Neutrophil (primary cell): Measurements from ENCODE around the gene LRRC37A.
"Not testable (repeated sequence)": the region's sequence is repeated elsewhere in the genome, so short reads cannot be mapped to it uniquely, and the experiment has no call there.

Source experiments
- H3K27ac ChIP-seq: fragments of 200-600 bp; sonication (generic); 2 replicates; pipeline ENCODE4 v1.5.1; 2016; ENCODE audit warnings: mild to moderate bottlenecking, moderate library complexity
- H3K27me3 ChIP-seq: fragments of 200-600 bp; sonication (generic); 2 replicates; pipeline ENCODE4 v1.6.0; 2016; ENCODE audit warnings: mild to moderate bottlenecking
- H3K36me3 ChIP-seq: fragments of 200-600 bp; sonication (generic); 2 replicates; pipeline ENCODE4 v1.5.1; 2017
- H3K4me1 ChIP-seq, 2 experiments: fragments of 200-600 bp in 1 of 2; sonication (generic) in 1 of 2; 1 replicate in 1 of 2; 2 replicates in 1 of 2; pipeline versions ENCODE4 v1.5.1 to v1.6.1; 2013 to 2016; ENCODE audit warnings: low read depth in 1 of 2, low read length in 1 of 2, mild to moderate bottlenecking in 1 of 2, moderate library complexity in 1 of 2; ENCODE audit not compliant: control insufficient read depth in 1 of 2, insufficient read depth in 1 of 2
- H3K4me3 ChIP-seq, 2 experiments: fragments of 200-600 bp in 1 of 2; sonication (generic) in 1 of 2; 1 replicate in 1 of 2; 2 replicates in 1 of 2; pipeline ENCODE4 v1.5.1; 2013 to 2016; ENCODE audit warnings: low read depth in 1 of 2, low read length in 1 of 2, mild to moderate bottlenecking in 1 of 2, moderate library complexity in 1 of 2
- H3K9me3 ChIP-seq: fragments of 200-600 bp; sonication (generic); 2 replicates; pipeline ENCODE4 v1.5.1; 2016

The LRRC37A gene

DNA sequence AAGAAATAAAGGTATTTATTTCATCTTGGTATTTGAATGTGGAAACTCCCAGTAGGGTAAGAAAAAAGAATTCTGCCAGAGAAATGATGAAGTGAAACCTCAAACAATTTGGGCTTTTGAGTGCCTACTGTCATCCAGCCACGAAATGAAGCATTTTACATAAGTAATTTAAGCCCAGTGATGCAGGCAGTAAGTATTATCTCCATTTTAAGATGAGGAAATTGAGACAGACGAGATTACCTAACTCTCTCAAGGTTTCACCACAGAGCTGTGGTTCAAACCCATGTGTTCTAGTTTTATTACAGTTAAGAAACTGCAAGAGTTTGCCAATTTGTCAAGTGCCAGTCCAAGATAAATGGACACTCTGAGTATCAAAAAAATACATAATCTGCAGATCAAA, 53.4 kb downstream of the LRRC37A start:
- H3K27ac ChIP-seq, result peak overlapping the region; percentile 57
- H3K4me1 ChIP-seq, H3K4me3 ChIP-seq, H3K27me3 ChIP-seq, H3K9me3 ChIP-seq, H3K36me3 ChIP-seq: not testable (repeated sequence)

DNA sequence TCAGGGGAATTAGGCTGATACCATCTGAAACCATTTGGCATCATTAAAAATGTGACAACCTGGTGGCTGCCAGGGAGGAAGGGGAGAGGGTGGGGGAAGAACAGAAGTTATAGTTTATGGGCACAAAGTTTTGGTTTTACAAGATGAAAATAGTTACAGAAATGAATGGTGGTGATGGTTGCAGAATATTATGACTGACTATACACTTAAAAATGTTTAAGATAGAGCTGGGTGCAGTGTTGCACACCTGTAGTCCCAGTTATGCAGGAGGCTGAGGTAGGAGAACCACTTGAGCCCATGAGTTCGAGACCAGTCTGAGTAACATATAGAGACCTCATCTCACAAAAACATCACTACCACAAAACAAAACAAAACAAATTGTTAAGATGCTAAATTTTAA, 54.1 kb downstream of the LRRC37A start:
- H3K4me3 ChIP-seq, H3K4me1 ChIP-seq, H3K9me3 ChIP-seq, H3K36me3 ChIP-seq, H3K27ac ChIP-seq, H3K27me3 ChIP-seq: not testable (repeated sequence)

DNA sequence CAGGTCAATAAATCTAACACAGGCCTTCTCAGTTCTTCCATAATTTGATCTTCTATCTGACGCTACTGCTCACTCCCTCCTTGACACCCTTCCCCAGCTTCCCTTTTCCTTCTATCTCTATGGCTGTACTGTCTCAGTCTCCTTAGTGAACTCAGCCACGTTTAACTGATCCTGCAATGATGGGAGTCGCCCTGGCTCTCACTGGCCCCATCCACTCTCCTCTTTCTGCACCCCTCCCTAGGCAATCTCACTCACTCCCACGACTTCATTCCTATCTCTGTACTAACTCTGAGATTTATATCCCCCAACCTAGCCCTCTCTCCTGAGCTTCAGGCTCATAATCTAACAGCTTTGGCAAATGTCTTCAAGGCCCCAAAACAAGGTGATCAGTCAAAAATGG, 58.9 kb downstream of the LRRC37A start:
- H3K4me3 ChIP-seq, H3K27me3 ChIP-seq, H3K4me1 ChIP-seq, H3K36me3 ChIP-seq, H3K27ac ChIP-seq, H3K9me3 ChIP-seq: not testable (repeated sequence)

DNA sequence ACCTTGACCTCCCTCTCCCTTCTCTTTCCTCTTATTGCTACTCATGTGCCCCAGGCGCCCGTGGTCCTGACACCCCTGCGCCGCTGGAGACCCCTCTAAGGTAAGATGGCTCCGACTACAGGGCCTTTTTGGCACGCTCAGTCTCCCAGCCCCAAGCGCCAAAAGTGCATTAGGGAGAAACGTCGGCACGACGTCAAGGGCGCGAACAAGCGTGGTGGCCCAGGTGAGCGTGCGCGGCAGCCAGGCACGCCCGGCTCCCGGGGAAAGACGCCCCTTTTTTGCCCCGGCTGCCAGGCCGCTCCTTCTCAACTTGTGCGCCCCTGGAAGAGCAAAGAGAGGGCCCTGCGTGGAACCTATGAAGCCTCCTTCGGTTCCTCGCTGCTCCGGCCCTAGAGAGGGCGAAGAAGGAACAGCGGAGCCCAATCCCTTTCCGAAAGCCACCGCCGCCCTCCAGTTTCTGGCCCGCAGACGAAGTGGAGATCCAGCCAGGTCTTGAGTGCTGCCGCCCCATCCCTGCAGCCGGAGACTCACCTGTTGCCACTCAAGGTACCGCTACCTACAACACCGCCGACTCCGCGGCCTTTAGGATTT, 66.3 kb downstream of the LRRC37A start:
- peak overlapping the region; percentile 46 to 47 for H3K4me3 ChIP-seq
- H3K4me1 ChIP-seq, H3K9me3 ChIP-seq, H3K27ac ChIP-seq, H3K27me3 ChIP-seq, H3K36me3 ChIP-seq: not testable (repeated sequence)

DNA sequence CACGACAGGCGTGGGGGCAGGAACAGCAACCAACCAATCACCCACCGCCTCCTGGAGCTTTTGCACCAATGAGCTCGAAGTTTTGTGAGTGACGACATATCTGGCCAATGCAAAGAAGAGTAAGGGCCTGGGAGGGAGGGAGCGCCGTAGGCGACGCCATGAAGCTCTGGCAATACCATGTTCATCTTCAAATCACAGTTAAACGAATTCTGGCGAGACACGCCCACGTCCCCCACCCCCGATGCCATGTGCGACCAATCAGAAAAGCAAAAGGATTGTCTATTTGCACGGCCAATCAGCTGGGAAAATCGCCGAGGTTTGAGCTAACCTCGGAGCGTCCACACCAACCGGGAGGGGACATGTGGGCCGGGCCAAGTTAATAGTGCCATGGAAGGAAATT, 66.8 kb downstream of the LRRC37A start, which contains the start of gene ARL17B:
Gene ARL17B (minus strand): TSS at position 12 of the 400 bp plus-strand sequence. CDS start 3,369 bp downstream, outside the sequence.
- peak within 1 kb of the TSS; percentile 46 to 47 for H3K4me3 ChIP-seq
- H3K27me3 ChIP-seq, H3K36me3 ChIP-seq, H3K9me3 ChIP-seq, H3K4me1 ChIP-seq, H3K27ac ChIP-seq: not testable (repeated sequence)

DNA sequence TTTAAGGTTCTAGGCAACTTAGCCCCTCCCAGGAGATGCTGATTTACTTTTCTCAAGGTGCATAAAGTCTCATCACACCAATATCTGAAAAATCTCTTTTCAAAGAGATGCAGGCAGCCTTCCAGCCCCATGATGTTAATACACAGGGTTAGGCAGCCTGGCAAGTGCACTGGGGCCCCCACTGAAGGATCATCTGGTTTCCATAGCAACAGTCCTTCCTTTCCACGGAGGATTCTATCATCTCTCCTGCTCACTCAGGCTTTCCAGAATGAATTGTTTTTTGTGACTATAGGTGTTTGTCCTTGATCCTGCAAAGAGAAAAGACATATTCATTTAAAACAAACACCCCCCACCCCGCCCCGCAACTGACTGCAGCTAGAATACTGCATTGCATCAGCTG, 72.6 kb downstream of the LRRC37A start:
- not testable (repeated sequence) for H3K27me3 ChIP-seq, H3K9me3 ChIP-seq, H3K4me3 ChIP-seq, H3K27ac ChIP-seq, H3K4me1 ChIP-seq, H3K36me3 ChIP-seq

DNA sequence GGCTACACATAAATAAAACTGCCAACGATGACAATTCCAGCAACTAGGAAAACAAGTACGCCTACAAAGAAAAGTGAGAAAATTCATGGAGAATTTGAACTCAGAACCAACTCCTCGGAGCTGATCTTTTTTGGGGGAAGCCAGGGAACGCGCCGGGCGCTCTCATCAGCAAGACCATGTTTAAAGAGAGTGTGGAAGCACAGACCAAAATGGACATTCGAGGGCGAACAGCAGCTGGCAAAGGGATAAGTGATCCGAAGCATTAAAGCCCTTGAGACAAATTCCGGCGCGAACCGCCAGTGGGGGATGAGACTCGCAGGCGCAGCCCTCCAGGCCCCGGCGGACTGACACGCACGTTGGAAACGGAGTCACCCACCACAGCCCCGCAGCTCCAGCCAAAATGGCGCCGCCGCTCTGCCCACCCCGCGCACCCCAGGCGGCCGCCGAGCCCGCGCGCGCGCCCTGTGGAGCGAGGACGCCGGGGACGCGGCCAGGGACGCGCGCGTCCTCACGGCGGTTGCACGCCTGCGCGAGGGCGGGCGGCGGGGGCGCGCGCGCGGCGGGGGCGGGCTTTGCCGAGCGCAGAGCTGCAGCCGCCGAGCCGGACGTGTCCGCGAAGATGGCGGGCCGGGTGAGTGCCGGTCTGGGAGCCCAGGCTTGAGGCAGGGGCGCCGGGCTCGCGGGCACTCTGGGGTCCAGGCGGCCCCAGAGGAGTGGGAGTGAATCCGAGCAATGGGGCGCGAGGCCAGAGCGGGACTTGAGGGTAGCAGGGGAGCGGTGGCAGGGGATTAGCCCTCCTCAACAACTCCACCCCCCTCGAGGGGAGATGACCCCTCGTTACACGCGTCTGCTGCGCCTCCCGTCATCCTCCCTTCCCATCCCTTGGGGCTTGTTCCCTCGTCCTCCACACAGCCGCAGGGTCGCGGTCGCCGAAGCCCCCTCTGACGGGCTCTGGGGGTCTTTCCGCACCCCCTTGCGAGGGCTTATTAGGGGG, 77.6 kb downstream of the LRRC37A start:
- H3K9me3 ChIP-seq, H3K4me3 ChIP-seq, H3K27me3 ChIP-seq, H3K27ac ChIP-seq, H3K36me3 ChIP-seq, H3K4me1 ChIP-seq: not testable (repeated sequence)

DNA sequence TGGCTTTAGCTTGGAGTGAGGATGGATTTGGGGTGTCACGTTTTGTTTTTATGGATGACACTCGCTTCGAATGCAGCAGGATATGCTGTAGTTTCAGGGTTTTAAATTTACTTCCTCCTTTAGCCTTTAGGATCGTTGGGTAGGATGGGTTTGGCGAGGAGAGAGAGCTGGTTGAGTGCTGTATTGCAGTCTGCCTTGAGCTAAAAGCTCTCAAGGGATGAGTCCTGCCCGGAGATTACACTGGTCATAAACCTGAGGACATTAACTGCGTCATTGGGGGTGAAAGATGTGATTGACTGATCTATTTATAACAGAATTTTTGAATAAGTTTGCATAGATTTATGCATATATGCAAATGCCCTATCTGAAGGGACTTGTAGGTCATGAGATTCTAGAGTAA, 78.5 kb downstream of the LRRC37A start:
- H3K9me3 ChIP-seq, H3K27me3 ChIP-seq, H3K4me3 ChIP-seq, H3K36me3 ChIP-seq, H3K4me1 ChIP-seq, H3K27ac ChIP-seq: not testable (repeated sequence)

DNA sequence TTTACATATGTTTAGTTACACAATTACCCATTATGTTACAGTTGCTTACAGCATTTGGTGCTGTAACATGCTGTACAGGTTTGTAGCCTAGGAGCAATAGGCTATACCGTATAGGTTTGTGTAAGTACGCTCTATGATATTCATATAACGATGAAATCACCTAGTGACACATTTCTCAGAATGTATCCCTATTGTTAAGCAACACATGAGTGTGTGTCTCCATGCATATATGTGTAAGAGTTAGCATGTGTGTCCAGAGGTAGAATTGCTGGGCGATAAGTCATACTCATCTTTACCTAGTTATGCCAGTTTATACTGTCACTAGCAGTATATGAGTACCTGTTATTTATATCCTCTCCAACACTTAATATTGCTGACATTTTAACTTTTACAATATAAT, 88.2 kb downstream of the LRRC37A start:
- H3K27ac ChIP-seq, H3K36me3 ChIP-seq, H3K4me1 ChIP-seq, H3K27me3 ChIP-seq, H3K4me3 ChIP-seq, H3K9me3 ChIP-seq: not testable (repeated sequence)

DNA sequence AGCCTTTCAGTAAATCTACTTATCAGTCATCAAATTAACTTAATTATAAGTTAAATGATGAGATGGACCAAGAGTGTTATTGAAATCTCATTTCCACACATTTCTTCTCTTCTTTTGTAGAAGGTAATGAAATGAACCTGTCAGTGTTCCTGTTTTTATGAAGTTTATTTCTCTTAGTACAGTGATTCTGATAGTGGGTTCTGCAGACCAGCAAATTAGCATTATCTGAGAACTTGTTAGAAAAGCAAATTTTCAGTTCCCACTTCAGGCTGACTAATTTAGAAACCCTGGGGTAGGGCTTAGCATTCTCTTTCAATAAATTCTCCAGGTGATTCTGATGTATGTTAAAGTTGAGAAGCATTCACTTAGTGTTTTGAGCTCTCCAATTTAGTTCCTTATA, 90.6 kb downstream of the LRRC37A start:
- not testable (repeated sequence) for H3K9me3 ChIP-seq, H3K36me3 ChIP-seq, H3K4me1 ChIP-seq, H3K27ac ChIP-seq, H3K4me3 ChIP-seq, H3K27me3 ChIP-seq
